Measurements from ENCODE around the gene PTPRG.

- TF ChIP-seq CTCF (IDR thresholded peaks at IDR 0.05) (no peak), POLR2A (IDR thresholded peaks at IDR 0.05) (no peak)
Measured at GRCh38 chr3:61828880-61829721, 267.7 kb downstream of the PTPRG start.
